ENCODE data around the gene RABL3. TPM values are rescaled to one million over a fixed set of nuclear protein-coding genes. Genes with fewer than 3 reads are reported as not detected.
A peak's percentile ranks its signal among the peaks of the same experiment; 100 is the strongest.

The RABL3 gene
- total and polyA plus RNA-seq, 2 of the 13 experiments (the other 11 are each of a cell fraction or from before 2014, with no cell fraction given) = 4.8 to 31.9 TPM

DNA sequence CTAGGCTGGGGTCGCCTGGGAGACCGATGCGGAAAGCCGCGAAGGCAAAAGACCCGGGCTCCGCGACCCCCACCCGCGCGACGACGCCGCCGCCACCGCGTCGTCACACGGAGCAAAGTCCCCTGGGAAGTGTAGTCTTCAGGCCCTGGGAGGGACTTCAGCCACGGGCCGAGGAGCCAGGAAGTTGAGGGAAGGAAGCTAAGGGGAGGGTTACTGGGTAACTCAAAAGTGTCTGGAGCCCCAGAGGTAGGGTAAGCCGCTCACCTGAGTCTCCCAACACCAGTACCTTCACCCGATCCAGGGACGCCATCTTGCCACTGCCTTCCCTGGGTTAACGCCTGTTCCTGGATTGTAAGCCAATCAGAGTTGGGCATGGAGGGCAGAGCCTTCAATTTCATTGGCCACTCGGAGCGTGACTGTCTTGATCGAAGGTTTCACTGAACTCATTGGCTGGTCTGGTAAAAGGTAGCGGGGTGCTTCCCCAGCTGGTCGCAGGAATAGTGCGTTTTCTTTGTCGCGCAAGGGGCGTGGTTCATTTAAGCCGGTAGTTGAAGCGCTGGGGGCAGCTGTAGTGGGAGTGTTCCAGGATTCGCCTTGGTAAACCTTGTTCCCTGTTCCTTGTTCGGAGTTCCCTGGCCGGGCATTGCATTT, at the start of gene RABL3, which contains the start of gene GTF2E1 (continued):
- TF ChIP-seq, protein P1, sequence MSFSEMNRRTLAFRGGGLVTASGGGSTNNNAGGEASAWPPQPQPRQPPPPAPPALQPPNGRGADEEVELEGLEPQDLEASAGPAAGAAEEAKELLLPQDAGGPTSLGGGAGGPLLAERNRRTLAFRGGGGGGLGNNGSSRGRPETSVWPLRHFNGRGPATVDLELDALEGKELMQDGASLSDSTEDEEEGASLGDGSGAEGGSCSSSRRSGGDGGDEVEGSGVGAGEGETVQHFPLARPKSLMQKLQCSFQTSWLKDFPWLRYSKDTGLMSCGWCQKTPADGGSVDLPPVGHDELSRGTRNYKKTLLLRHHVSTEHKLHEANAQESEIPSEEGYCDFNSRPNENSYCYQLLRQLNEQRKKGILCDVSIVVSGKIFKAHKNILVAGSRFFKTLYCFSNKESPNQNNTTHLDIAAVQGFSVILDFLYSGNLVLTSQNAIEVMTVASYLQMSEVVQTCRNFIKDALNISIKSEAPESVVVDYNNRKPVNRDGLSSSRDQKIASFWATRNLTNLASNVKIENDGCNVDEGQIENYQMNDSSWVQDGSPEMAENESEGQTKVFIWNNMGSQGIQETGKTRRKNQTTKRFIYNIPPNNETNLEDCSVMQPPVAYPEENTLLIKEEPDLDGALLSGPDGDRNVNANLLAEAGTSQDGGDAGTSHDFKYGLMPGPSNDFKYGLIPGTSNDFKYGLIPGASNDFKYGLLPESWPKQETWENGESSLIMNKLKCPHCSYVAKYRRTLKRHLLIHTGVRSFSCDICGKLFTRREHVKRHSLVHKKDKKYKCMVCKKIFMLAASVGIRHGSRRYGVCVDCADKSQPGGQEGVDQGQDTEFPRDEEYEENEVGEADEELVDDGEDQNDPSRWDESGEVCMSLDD (CRISPR knock-in tag; IDR thresholded peaks at IDR 0.05; ENCODE audit: borderline replicate concordance) = no peak
- TF ChIP-seq SP140L (CRISPR knock-in tag; IDR thresholded peaks at IDR 0.05; ENCODE audit: borderline replicate concordance) = 0 out of 2 replicates have a peak, but pooled peaks have one; percentile 38
- TF ChIP-seq MEIS1 (CRISPR knock-in tag; IDR thresholded peaks at IDR 0.05; ENCODE audit: borderline replicate concordance) = no peak
- peak; percentile 74; the same call in 1 of the 2 replicates for TF ChIP-seq SP5 (CRISPR knock-in tag; IDR thresholded peaks at IDR 0.05; ENCODE audit: borderline replicate concordance, low read depth)
- TF ChIP-seq, protein P2, sequence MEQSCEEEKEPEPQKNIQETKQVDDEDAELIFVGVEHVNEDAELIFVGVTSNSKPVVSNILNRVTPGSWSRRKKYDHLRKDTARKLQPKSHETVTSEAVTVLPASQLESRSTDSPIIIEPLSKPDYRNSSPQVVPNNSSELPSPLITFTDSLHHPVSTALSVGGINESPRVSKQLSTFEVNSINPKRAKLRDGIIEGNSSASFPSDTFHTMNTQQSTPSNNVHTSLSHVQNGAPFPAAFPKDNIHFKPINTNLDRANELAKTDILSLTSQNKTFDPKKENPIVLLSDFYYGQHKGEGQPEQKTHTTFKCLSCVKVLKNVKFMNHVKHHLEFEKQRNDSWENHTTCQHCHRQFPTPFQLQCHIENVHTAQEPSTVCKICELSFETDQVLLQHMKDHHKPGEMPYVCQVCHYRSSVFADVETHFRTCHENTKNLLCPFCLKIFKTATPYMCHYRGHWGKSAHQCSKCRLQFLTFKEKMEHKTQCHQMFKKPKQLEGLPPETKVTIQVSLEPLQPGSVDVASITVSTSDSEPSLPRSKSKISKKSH (CRISPR knock-in tag; IDR thresholded peaks at IDR 0.05; ENCODE audit: borderline replicate concordance) = no peak; the same call in 1 of the 2 replicates
- peak; percentile 49; the same call in 1 of the 2 replicates for TF ChIP-seq ZNF607 (CRISPR knock-in tag; IDR thresholded peaks at IDR 0.05; ENCODE audit: borderline replicate concordance)
- TF ChIP-seq GATAD1 (CRISPR knock-in tag; IDR thresholded peaks at IDR 0.05) = peak; percentile 95
- peak; percentile 37 for TF ChIP-seq TEAD3 (CRISPR knock-in tag; optimal IDR thresholded peaks at IDR 0.05; ENCODE audit: borderline replicate concordance)
- TF ChIP-seq, protein P3, sequence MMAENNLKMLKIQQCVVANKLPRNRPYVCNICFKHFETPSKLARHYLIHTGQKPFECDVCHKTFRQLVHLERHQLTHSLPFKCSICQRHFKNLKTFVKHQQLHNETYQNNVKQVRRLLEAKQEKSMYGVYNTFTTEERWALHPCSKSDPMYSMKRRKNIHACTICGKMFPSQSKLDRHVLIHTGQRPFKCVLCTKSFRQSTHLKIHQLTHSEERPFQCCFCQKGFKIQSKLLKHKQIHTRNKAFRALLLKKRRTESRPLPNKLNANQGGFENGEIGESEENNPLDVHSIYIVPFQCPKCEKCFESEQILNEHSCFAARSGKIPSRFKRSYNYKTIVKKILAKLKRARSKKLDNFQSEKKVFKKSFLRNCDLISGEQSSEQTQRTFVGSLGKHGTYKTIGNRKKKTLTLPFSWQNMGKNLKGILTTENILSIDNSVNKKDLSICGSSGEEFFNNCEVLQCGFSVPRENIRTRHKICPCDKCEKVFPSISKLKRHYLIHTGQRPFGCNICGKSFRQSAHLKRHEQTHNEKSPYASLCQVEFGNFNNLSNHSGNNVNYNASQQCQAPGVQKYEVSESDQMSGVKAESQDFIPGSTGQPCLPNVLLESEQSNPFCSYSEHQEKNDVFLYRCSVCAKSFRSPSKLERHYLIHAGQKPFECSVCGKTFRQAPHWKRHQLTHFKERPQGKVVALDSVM (CRISPR knock-in tag; IDR thresholded peaks at IDR 0.05) = 0 out of 2 replicates have a peak, but pooled peaks have one; percentile 24
- TF ChIP-seq, protein P4, sequence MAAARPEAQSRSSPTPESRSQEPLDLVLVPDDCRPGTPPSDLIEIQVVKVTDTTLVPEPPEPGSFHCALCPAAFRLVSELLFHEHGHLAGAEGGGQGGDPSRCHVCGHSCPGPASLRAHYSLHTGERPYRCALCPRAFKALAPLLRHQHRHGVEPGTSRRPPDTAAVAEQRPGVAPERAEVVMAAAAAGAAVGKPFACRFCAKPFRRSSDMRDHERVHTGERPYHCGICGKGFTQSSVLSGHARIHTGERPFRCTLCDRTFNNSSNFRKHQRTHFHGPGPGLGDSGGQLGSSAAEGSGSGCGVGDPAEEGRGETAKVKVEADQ (CRISPR knock-in tag; IDR thresholded peaks at IDR 0.05; ENCODE audit: borderline replicate concordance) = peak; percentile 60; the same call in 1 of the 2 replicates
- no peak for TF ChIP-seq NKX3-1 (CRISPR knock-in tag; IDR thresholded peaks at IDR 0.05)
- TF ChIP-seq, protein P5, sequence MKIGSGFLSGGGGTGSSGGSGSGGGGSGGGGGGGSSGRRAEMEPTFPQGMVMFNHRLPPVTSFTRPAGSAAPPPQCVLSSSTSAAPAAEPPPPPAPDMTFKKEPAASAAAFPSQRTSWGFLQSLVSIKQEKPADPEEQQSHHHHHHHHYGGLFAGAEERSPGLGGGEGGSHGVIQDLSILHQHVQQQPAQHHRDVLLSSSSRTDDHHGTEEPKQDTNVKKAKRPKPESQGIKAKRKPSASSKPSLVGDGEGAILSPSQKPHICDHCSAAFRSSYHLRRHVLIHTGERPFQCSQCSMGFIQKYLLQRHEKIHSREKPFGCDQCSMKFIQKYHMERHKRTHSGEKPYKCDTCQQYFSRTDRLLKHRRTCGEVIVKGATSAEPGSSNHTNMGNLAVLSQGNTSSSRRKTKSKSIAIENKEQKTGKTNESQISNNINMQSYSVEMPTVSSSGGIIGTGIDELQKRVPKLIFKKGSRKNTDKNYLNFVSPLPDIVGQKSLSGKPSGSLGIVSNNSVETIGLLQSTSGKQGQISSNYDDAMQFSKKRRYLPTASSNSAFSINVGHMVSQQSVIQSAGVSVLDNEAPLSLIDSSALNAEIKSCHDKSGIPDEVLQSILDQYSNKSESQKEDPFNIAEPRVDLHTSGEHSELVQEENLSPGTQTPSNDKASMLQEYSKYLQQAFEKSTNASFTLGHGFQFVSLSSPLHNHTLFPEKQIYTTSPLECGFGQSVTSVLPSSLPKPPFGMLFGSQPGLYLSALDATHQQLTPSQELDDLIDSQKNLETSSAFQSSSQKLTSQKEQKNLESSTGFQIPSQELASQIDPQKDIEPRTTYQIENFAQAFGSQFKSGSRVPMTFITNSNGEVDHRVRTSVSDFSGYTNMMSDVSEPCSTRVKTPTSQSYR (CRISPR knock-in tag; IDR thresholded peaks at IDR 0.05; ENCODE audit: borderline replicate concordance) = peak; percentile 87
- peak; percentile 67 for TF ChIP-seq IRF2 (CRISPR knock-in tag; IDR thresholded peaks at IDR 0.05)
- TF ChIP-seq, protein P6, sequence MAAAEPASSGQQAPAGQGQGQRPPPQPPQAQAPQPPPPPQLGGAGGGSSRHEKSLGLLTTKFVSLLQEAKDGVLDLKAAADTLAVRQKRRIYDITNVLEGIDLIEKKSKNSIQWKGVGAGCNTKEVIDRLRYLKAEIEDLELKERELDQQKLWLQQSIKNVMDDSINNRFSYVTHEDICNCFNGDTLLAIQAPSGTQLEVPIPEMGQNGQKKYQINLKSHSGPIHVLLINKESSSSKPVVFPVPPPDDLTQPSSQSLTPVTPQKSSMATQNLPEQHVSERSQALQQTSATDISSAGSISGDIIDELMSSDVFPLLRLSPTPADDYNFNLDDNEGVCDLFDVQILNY (CRISPR knock-in tag; conservative IDR thresholded peaks at IDR 0.05) = peak; percentile 14; the same call in 1 of the 2 replicates
- TF ChIP-seq, protein P7, sequence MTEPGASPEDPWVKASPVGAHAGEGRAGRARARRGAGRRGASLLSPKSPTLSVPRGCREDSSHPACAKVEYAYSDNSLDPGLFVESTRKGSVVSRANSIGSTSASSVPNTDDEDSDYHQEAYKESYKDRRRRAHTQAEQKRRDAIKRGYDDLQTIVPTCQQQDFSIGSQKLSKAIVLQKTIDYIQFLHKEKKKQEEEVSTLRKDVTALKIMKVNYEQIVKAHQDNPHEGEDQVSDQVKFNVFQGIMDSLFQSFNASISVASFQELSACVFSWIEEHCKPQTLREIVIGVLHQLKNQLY (CRISPR knock-in tag; IDR thresholded peaks at IDR 0.05) = 0 out of 2 replicates have a peak, but pooled peaks have one; percentile 38
- no peak for TF ChIP-seq NR2F6 (IDR thresholded peaks at IDR 0.05)
- TF ChIP-seq NR2F6 (CRISPR knock-in tag; IDR thresholded peaks at IDR 0.05) = peak; percentile 48; the same call in 1 of the 2 replicates

All from HepG2 (cell line).